ENCODE results near the gene SPARC.

GRCh38 chr5:151660616-151661495 is 25.9 kb downstream of the SPARC start:
- TF ChIP-seq CTCF (IDR thresholded peaks at IDR 0.05) (no peak), POLR2A (IDR thresholded peaks at IDR 0.05) (no peak)

Measured in body of pancreas (tissue), 4 donors.